HL-60 (cell line): ENCODE data around the gene TPBG.

Experiments
- DNase-seq, 2 experiments: peaks; one replicate each; pipeline ENCODE4 v3.0.0-alpha.2; 2010 to 2020; ENCODE audit warnings: low read depth in 1 of 2, low spot score in 1 of 2
- H3K27ac ChIP-seq: fragments of 250-450 bp; sonication (Bioruptor Pico); replicated peaks from 2 replicates; pipeline ENCODE4 v1.5.1; 2020; ENCODE audit warnings: mild to moderate bottlenecking, moderate library complexity
- H3K27me3 ChIP-seq: fragments of 250-450 bp; sonication (Bioruptor Pico); 2 replicates; pipeline ENCODE4 v1.5.1; 2021; ENCODE audit warnings: mild to moderate bottlenecking, moderate library complexity; ENCODE audit not compliant: insufficient read depth, poor library complexity, severe bottlenecking
- H3K4me3 ChIP-seq: replicated peaks from 2 replicates; pipeline ENCODE4 v1.5.1; 2011; ENCODE audit warnings: mild to moderate bottlenecking, control low read depth, low read length; ENCODE audit not compliant: insufficient read depth
- CTCF ChIP-seq: IDR thresholded peaks from one replicate; pipeline ENCODE4 v1.5.1; 2011; ENCODE audit warnings: low read length, control low read depth, inconsistent platforms; ENCODE audit not compliant: insufficient read depth
- GABPA ChIP-seq: IDR thresholded peaks from 2 replicates; pipeline ENCODE4 v1.6.1; 2012; ENCODE audit warnings: low read depth
- POLR2AphosphoS5 ChIP-seq: IDR thresholded peaks from 2 replicates; pipeline ENCODE4 v1.6.1; 2012; ENCODE audit warnings: low read depth
- REST ChIP-seq: IDR thresholded peaks from 2 replicates; pipeline ENCODE4 v1.6.1; 2012; ENCODE audit warnings: low read depth; ENCODE audit not compliant: insufficient replicate concordance
- SPI1 ChIP-seq: IDR thresholded peaks from 2 replicates; pipeline ENCODE4 v1.6.1; 2012; ENCODE audit warnings: low read depth, mild to moderate bottlenecking, borderline replicate concordance

The TPBG gene

GRCh38 chr6:82410151-82410648 lies 46.6 kb downstream of the TPBG start:
- no peak for DNase-seq
- no peak overlapping the region for H3K4me3 ChIP-seq
- TF ChIP-seq SPI1 (no peak), CTCF (no peak), REST (no peak), POLR2AphosphoS5 (no peak), GABPA (no peak)
- no peaks in the 10 kb centered on the region for H3K27me3 ChIP-seq
- H3K27ac ChIP-seq: no peak overlapping the region

GRCh38 chr6:82413868-82414267 lies 50.3 kb downstream of the TPBG start:
- Histone ChIP-seq H3K4me3 (no peak overlapping the region), H3K27ac (no peak overlapping the region), H3K27me3 (no peaks in the 10 kb centered on the region)
- no peak for DNase-seq
- TF ChIP-seq CTCF: no peak
- TF ChIP-seq REST: no peak
- TF ChIP-seq GABPA: no peak
- TF ChIP-seq SPI1: no peak
- TF ChIP-seq POLR2AphosphoS5: no peak

- no peak for DNase-seq
- H3K27ac ChIP-seq: no peak overlapping the region
- no peak overlapping the region for H3K4me3 ChIP-seq
- no peak for TF ChIP-seq SPI1
- no peak for TF ChIP-seq GABPA
- TF ChIP-seq REST: no peak
- no peak for TF ChIP-seq CTCF
- TF ChIP-seq POLR2AphosphoS5: no peak
- no peaks in the 10 kb centered on the region for H3K27me3 ChIP-seq
These were observed 52.2 kb downstream of the TPBG start for GRCh38 chr6:82415820-82416219.
